Measurements from ENCODE around the gene AFMID.

AFMID gene

DNA sequence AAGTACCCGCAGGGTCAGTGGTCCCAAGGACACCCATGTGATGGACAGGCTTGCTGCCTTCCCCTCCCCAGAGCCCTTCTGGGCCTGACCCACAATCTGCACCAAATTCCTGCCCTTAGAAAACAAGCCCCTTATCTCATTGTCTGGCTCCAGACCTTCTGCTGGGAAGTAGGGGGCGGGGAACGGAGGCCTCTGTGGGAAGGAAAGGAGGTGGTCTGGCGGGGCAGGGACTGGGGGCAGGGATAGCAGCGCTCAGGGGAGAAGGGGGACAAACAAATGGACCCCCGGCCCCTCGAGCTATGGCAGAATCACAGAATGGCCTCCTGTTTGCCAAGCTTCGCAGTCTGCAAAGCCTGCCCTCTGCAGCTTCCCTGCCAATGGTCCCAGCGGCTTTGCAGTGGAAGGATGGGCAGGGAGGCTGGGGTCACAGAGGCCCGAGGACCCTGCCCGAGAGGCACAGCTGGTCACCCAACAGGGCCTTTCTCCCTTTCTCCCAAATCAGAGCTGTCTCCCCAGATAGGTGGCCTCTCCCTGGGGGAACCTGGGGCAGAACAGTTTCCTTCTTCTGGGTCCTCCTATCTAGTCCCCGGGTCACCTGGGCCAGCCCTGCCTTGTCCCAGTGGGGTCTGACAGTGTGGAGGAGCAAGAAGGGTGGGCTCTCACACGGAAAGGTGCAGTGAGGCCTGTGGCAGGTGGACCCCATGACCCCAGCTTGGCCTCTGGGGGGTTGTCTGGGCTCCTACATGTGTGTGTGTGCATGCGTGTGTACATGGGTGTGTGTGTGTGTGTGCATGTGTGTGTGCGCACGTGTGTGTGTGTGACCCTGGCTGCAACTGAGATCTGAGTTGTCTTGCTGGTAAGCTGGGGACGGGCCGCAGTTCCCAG, 69.8 kb downstream of the AFMID start:
- DNase-seq, result peak; percentile 49
